Spleen (tissue), 7 donors: ENCODE data around the gene NUMA1.

Experiments used
- CTCF ChIP-seq, 11 experiments: fragments of 200-600 bp in 7 of 11; fragments of 450-650 bp in 4 of 11; sonication (generic) in 4 of 11; IDR thresholded peaks in 8 of 11; conservative IDR thresholded peaks in 3 of 11; 1 replicate in 7 of 11; 2 replicates in 4 of 11; pipeline versions ENCODE4 v1.4.0 to v1.8.0; 2016 to 2021; ENCODE audit warnings: antibody characterized with exemption in 11 of 11, inconsistent platforms in 4 of 11, mild to moderate bottlenecking in 1 of 11
- POLR2A ChIP-seq, 3 donors: fragments of 450-650 bp; IDR thresholded peaks; one replicate each; pipeline ENCODE4 v1.5.1; 2017; ENCODE audit warnings: antibody characterized with exemption in 3 of 3, mild to moderate bottlenecking in 1 of 3
- POLR2AphosphoS5 ChIP-seq, 3 donors: sonication (generic); formaldehyde crosslinking; IDR thresholded peaks; one replicate each; pipeline ENCODE4 v1.5.1; 2017; ENCODE audit warnings: antibody characterized with exemption in 3 of 3
- donor health status: DM: no; HTN: no; CAD: no; lungs with moderate emphysema.
- donor health status: DM: no; HTN: no; CAD: no.
- donor health status: DM: no; HTN: no; CAD: no.

DNA sequence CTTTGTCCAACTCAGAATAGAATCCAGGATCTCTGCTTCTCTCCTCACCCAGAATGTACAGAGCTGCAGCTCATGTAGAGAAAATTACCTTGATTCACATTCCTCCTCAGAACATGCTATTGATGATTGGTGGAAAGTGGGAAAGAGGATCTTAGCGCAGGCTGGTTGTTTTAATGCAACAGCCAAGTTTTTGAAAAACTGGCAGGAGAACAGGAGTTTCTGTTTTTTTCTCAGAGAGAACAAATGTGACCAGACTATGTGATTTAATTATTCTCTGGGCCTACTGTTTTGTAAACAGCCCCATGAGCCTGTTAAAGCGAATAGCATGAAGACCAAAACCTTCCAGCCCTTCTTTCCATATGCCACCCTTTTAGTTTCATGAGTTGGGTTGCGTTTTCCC is 100.7 kb downstream of the NUMA1 start:
- no peak for TF ChIP-seq CTCF (IDR thresholded peaks at IDR 0.05 in 8 of 11, conservative IDR thresholded peaks at IDR 0.05 in 3 of 11)
- TF ChIP-seq POLR2A (IDR thresholded peaks at IDR 0.05), result no peak
- TF ChIP-seq POLR2AphosphoS5 (IDR thresholded peaks at IDR 0.05), result no peak
